Neural progenitor cell (in vitro differentiated cells): ENCODE data around the gene MAN2C1. TPM values are rescaled to one million over a fixed set of nuclear protein-coding genes. Genes with fewer than 3 reads are reported as not detected.
"Not testable (repeated sequence)": the region's sequence is repeated elsewhere in the genome, so short reads cannot be mapped to it uniquely, and the experiment has no call there.

Experiments used
- DNase-seq: peaks from one replicate; pipeline ENCODE4 v3.0.0-alpha.2; 2016; ENCODE audit warnings: low spot score
- H2AFZ ChIP-seq: fragments of 200-600 bp; sonication (generic); replicated peaks from 2 replicates; pipeline ENCODE4 v1.6.1; 2016; ENCODE audit warnings: antibody characterized with exemption
- H3F3A ChIP-seq: fragments of 200-600 bp; sonication (generic); 2 replicates; pipeline ENCODE4 v1.6.1; 2016; ENCODE audit warnings: antibody characterized with exemption, low read depth
- H3K27ac ChIP-seq: fragments of 200-600 bp; sonication (generic); 2 replicates; pipeline ENCODE4 v1.5.1; 2016; ENCODE audit warnings: mild to moderate bottlenecking
- H3K27me3 ChIP-seq: fragments of 200-600 bp; sonication (generic); 2 replicates; pipeline ENCODE4 v1.6.1; 2016; ENCODE audit warnings: mild to moderate bottlenecking, moderate library complexity
- H3K36me3 ChIP-seq: fragments of 200-600 bp; sonication (generic); 2 replicates; pipeline ENCODE4 v1.5.1; 2016
- H3K4me1 ChIP-seq: fragments of 200-600 bp; sonication (generic); 2 replicates; pipeline ENCODE4 v1.6.1; 2016; ENCODE audit warnings: mixed run types
- H3K4me2 ChIP-seq: fragments of 200-600 bp; sonication (generic); 2 replicates; pipeline ENCODE4 v1.6.1; 2016
- H3K4me3 ChIP-seq: fragments of 200-600 bp; sonication (generic); 2 replicates; pipeline ENCODE4 v1.5.1; 2016
- H3K79me2 ChIP-seq: fragments of 200-600 bp; sonication (generic); 2 replicates; pipeline ENCODE4 v1.6.1; 2016; ENCODE audit warnings: low read depth
- H3K9ac ChIP-seq: fragments of 200-600 bp; sonication (generic); 2 replicates; pipeline ENCODE4 v1.6.1; 2016
- H3K9me3 ChIP-seq: fragments of 200-600 bp; sonication (generic); 2 replicates; pipeline ENCODE4 v1.5.1; 2016; ENCODE audit warnings: low read depth
- H4K20me1 ChIP-seq: fragments of 200-600 bp; sonication (generic); 2 replicates; pipeline ENCODE4 v1.6.1; 2016; ENCODE audit warnings: low read depth
- H3K27ac Mint-ChIP-seq: 3 replicates; pipeline ENCODE4 v1.8.0; 2021; ENCODE audit warnings: mixed read lengths
- H3K27me3 Mint-ChIP-seq: 2 replicates; pipeline ENCODE4 v1.8.0; 2022; ENCODE audit warnings: low read depth, mild to moderate bottlenecking, inconsistent platforms, moderate library complexity, mixed read lengths; ENCODE audit not compliant: insufficient read depth
- H3K36me3 Mint-ChIP-seq: 3 replicates; pipeline ENCODE4 v1.8.0; 2021; ENCODE audit warnings: mixed read lengths
- H3K4me1 Mint-ChIP-seq: 3 replicates; pipeline ENCODE4 v1.8.0; 2021; ENCODE audit warnings: mixed read lengths
- H3K4me3 Mint-ChIP-seq: 3 replicates; pipeline ENCODE4 v1.8.0; 2021; ENCODE audit warnings: mild to moderate bottlenecking, moderate library complexity, mixed read lengths
- H3K9me3 Mint-ChIP-seq: 3 replicates; pipeline ENCODE4 v1.8.0; 2020; ENCODE audit warnings: mixed read lengths
- EZH2 ChIP-seq: fragments of 200-600 bp; sonication (generic); IDR thresholded peaks from 2 replicates; pipeline ENCODE4 v1.6.1; 2017; ENCODE audit warnings: antibody characterized with exemption, mild to moderate bottlenecking, moderate library complexity
- EZH2phosphoT487 ChIP-seq: fragments of 200-600 bp; sonication (generic); IDR thresholded peaks from 2 replicates; pipeline ENCODE4 v1.6.1; 2017; ENCODE audit warnings: antibody characterized with exemption
- total RNA-seq: library from RNA; depleted of rRNA; stranded (reverse); fragments of >200 nt; gene quantifications from 2 replicates; pipeline ENCODE4 v1.2.3, GENCODE V29; 2015; ENCODE audit warnings: low replicate concordance
- TF ChIP-seq, protein P1 (sequence below): fragments of 200-600 bp; sonication (generic); IDR thresholded peaks from 2 replicates; pipeline ENCODE4 v1.5.1; 2017; ENCODE audit warnings: antibody characterized with exemption, mild to moderate bottlenecking

The MAN2C1 gene
- total RNA-seq, 1 donor from 2014 or later, result 76.8 TPM

DNA sequence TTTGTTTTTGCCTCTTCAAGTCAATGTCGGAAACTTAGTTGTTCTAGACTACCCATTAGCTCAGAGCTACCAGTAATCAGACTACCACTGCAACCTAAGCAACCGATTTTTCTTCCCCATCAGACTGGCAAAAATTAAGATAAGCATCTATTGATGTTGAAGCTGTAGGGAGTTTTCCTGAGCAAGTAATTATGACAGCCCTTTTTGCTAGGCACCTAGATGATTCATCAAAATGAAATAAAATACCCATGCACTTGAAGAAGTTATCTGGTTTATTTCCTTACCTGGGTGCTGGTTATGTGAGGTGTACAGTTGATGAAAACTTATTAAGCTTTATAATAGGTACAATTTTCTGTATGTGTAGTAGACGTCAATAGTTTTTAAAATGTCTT, 33.1 kb downstream of the MAN2C1 start:
- Histone ChIP-seq H3K79me2 (peaks cover 14% of the 10 kb centered on the region), H3K27ac (no peak overlapping the region), H3F3A (no peaks in the 10 kb centered on the region), H3K4me2 (peak overlapping the region; percentile 74), H3K27me3 (no peaks in the 10 kb centered on the region), H3K4me1 (peaks cover 3% of the 10 kb centered on the region), H3K36me3 (no peaks in the 10 kb centered on the region), H3K4me3 (peak overlapping the region; percentile 67), H2AFZ (peak overlapping the region; percentile 99), H3K9ac (peak overlapping the region; percentile 36), H4K20me1 (no peaks in the 10 kb centered on the region), H3K9me3 (no peaks in the 10 kb centered on the region)
- Mint-ChIP-seq H3K27ac (peak overlapping the region; percentile 87), H3K27me3 (peaks cover 11% of the 10 kb centered on the region), H3K4me3 (peak overlapping the region; percentile 99), H3K4me1 (peaks cover 17% of the 10 kb centered on the region), H3K36me3 (peaks cover 4% of the 10 kb centered on the region), H3K9me3 (peaks cover 2% of the 10 kb centered on the region)
- TF ChIP-seq, protein P1, sequence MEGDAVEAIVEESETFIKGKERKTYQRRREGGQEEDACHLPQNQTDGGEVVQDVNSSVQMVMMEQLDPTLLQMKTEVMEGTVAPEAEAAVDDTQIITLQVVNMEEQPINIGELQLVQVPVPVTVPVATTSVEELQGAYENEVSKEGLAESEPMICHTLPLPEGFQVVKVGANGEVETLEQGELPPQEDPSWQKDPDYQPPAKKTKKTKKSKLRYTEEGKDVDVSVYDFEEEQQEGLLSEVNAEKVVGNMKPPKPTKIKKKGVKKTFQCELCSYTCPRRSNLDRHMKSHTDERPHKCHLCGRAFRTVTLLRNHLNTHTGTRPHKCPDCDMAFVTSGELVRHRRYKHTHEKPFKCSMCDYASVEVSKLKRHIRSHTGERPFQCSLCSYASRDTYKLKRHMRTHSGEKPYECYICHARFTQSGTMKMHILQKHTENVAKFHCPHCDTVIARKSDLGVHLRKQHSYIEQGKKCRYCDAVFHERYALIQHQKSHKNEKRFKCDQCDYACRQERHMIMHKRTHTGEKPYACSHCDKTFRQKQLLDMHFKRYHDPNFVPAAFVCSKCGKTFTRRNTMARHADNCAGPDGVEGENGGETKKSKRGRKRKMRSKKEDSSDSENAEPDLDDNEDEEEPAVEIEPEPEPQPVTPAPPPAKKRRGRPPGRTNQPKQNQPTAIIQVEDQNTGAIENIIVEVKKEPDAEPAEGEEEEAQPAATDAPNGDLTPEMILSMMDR, result no peak
- no peak for TF ChIP-seq EZH2phosphoT487
- no peak for TF ChIP-seq EZH2
- no peak for DNase-seq

DNA sequence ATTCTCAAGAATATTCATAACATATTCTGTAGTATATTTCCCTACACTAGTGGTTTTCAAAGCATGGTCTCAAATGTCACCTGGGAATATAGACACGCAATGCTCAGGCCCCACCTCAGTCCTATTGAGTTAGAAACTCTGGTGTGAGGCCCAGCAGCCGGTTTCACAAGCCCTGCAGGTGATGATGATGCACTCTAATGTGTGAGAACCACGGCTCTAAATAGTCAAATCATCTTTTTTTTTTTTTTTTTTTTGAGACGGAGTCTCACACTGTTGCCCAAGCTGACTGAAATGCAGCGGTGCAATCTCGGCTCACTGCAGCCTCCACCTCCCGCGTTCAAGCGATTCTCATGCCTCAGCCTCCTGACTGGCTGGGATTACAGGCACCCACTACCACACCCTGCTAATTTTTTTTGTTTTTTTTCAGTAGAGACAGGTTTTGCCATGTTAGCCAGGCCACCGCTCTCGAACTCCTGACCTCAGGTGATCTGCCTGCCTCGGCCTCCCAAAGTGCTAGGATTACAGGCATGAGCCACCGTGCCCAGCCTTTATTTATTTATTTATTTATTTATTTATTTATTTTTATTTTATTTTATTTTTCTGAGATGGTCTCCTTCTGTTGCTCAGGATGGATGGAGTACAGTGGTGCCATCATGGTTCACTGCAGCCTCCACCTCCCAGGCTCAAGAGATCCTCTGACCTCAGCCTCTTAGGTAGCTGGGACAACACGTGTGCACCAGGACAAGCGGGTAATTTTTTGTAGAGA, 34.6 kb downstream of the MAN2C1 start:
- H3F3A ChIP-seq, H3K4me2 ChIP-seq, H3K27ac Mint-ChIP-seq, H3K36me3 ChIP-seq, H3K36me3 Mint-ChIP-seq, H3K27ac ChIP-seq, H2AFZ ChIP-seq, DNase-seq, H3K9ac ChIP-seq, H3K9me3 ChIP-seq, H3K27me3 ChIP-seq, H3K4me1 ChIP-seq, H4K20me1 ChIP-seq, H3K9me3 Mint-ChIP-seq, H3K4me3 ChIP-seq: not testable (repeated sequence)
- Mint-ChIP-seq H3K27me3 (peaks cover 14% of the 10 kb centered on the region), H3K4me3 (peak overlapping the region; percentile 21), H3K4me1 (peaks cover 17% of the 10 kb centered on the region)
- peaks cover 14% of the 10 kb centered on the region for H3K79me2 ChIP-seq

DNA sequence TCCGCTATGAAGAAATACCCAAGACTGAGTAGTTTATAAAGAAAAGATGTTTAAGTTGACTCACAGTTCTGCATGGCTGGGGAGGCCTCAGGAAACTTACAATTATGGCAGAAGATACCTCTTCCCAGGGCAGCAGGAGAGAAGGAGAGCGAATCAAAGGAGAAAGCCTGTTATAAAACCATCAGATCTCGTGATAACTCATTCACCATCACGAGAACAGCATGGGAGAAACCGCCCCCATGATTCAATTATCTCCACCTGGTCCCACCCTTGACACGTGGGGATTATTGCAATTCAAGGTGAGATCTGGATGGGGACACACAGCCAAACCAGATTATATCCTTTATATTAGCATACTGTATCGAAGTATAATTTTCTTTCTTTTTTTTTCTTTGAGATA, 36.3 kb downstream of the MAN2C1 start:
- not testable (repeated sequence) for H3K36me3 ChIP-seq, DNase-seq, H3K4me2 ChIP-seq, H3K9me3 ChIP-seq, H3K4me1 ChIP-seq, H4K20me1 ChIP-seq, H3K4me3 ChIP-seq, H3F3A ChIP-seq, H2AFZ ChIP-seq, H3K36me3 Mint-ChIP-seq, H3K27ac Mint-ChIP-seq, H3K27me3 ChIP-seq, H3K9ac ChIP-seq, H3K4me3 Mint-ChIP-seq, H3K9me3 Mint-ChIP-seq, H3K27ac ChIP-seq
- Mint-ChIP-seq H3K4me1 (peaks cover 17% of the 10 kb centered on the region), H3K27me3 (peaks cover 17% of the 10 kb centered on the region)
- peaks cover 11% of the 10 kb centered on the region for H3K79me2 ChIP-seq

DNA sequence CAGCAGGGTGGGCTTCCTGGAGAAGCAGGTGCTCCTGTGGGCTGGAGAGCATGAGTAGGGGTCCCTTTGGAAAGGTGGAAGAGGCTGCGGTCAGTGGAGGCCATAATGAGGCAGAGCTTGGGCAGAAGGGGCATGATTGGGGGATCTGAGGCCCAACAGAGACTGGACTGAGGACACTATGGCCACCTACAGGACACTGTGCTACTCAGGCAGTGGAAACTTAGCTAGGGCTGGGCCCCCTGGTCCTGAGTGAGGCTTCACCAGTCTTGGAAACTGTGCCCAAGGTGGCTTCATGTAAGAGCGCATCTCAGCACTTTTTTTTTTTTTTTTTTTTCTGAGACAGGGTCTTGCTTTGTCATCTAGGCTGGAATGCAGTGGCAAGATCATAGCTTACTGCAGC, 38.8 kb downstream of the MAN2C1 start:
- H3K36me3 Mint-ChIP-seq, result no peaks in the 10 kb centered on the region
- no peak overlapping the region for H3K4me3 ChIP-seq
- no peaks in the 10 kb centered on the region for H3K4me1 ChIP-seq
- no peaks in the 10 kb centered on the region for H3K36me3 ChIP-seq
- no peaks in the 10 kb centered on the region for H3K4me1 Mint-ChIP-seq
- no peak overlapping the region for H3K27ac Mint-ChIP-seq
- TF ChIP-seq, protein P1, result no peak
- no peak for TF ChIP-seq EZH2phosphoT487
- no peak for TF ChIP-seq EZH2
- H3K27ac ChIP-seq, result no peak overlapping the region
- H3K9me3 Mint-ChIP-seq, result no peaks in the 10 kb centered on the region
- no peaks in the 10 kb centered on the region for H3F3A ChIP-seq
- no peaks in the 10 kb centered on the region for H3K79me2 ChIP-seq
- no peak overlapping the region for H2AFZ ChIP-seq
- H3K27me3 ChIP-seq, result no peaks in the 10 kb centered on the region
- no peak for DNase-seq
- H3K9me3 ChIP-seq, result no peaks in the 10 kb centered on the region
- no peak overlapping the region for H3K4me2 ChIP-seq
- peaks cover 8% of the 10 kb centered on the region for H3K27me3 Mint-ChIP-seq
- H3K4me3 Mint-ChIP-seq, result no peak overlapping the region
- no peak overlapping the region for H3K9ac ChIP-seq
- no peaks in the 10 kb centered on the region for H4K20me1 ChIP-seq
